GM10847 (cell line): Measurements from ENCODE around the gene PRCD.

ENCODE experiments used
- POLR2A ChIP-seq: IDR thresholded peaks from 2 replicates; pipeline ENCODE4 v1.6.1; 2011; ENCODE audit not compliant: insufficient read length; ENCODE audit errors: extremely low read depth

The PRCD gene

GRCh38 chr17:76532072-76532651, 7.7 kb upstream of the PRCD start:
- no peak for TF ChIP-seq POLR2A

- no peak for TF ChIP-seq POLR2A
Measured at GRCh38 chr17:76534831-76535732, 4.8 kb upstream of the PRCD start.

GRCh38 chr17:76535788-76536510, 3.9 kb upstream of the PRCD start:
- TF ChIP-seq POLR2A: no peak

- TF ChIP-seq POLR2A: no peak
Measured at GRCh38 chr17:76536511-76537287, 3.1 kb upstream of the PRCD start.

- TF ChIP-seq POLR2A: no peak
Measured at GRCh38 chr17:76537288-76537577, 2.6 kb upstream of the PRCD start.

GRCh38 chr17:76537578-76538280, 2.1 kb upstream of the PRCD start, which contains the start of gene CYGB:
CYGB (minus strand) TSS chr17:76537709; CDS start chr17:76537542, 167 bp downstream.
- no peak for TF ChIP-seq POLR2A

- TF ChIP-seq POLR2A: no peak
Measured at GRCh38 chr17:76538281-76538931, 1.4 kb upstream of the PRCD start.

- TF ChIP-seq POLR2A: no peak
Measured at GRCh38 chr17:76538941-76539570, 788 bp upstream of the PRCD start.

GRCh38 chr17:76540381-76541300, 797 bp downstream of the PRCD start:
- TF ChIP-seq POLR2A: no peak

GRCh38 chr17:76541739-76542454, 2.1 kb downstream of the PRCD start:
- no peak for TF ChIP-seq POLR2A

GRCh38 chr17:76542566-76542971, 2.7 kb downstream of the PRCD start:
- TF ChIP-seq POLR2A: no peak

GRCh38 chr17:76542984-76543383, 3.1 kb downstream of the PRCD start:
- TF ChIP-seq POLR2A: no peak

- no peak for TF ChIP-seq POLR2A
Measured at GRCh38 chr17:76543482-76543825, 3.6 kb downstream of the PRCD start.
